H9 (cell line): ENCODE data around the gene SHISA9. TPM values are rescaled to one million over a fixed set of nuclear protein-coding genes. Genes with fewer than 3 reads are reported as not detected.

Experiments
- DNase-seq: peaks from one replicate; pipeline ENCODE4 v3.0.0-alpha.2; 2017
- H2AFZ ChIP-seq: one replicate; pipeline ENCODE4 v1.6.1; 2013; ENCODE audit warnings: mild to moderate bottlenecking, low read length, control low read depth, moderate library complexity
- H2AK5ac ChIP-seq: 2 replicates; pipeline ENCODE4 v1.6.1; 2013; ENCODE audit warnings: low read length, control low read depth, mixed read lengths; ENCODE audit not compliant: insufficient read length
- H2BK120ac ChIP-seq: one replicate; pipeline ENCODE4 v1.6.1; 2013; ENCODE audit warnings: low read depth, mild to moderate bottlenecking, low read length, control low read depth, inconsistent platforms; ENCODE audit not compliant: poor library complexity, severe bottlenecking
- H2BK12ac ChIP-seq: 2 replicates; pipeline ENCODE4 v1.6.1; 2013; ENCODE audit warnings: low read length, control low read depth, mixed read lengths, low read depth; ENCODE audit not compliant: insufficient read length
- H2BK15ac ChIP-seq: 2 replicates; pipeline ENCODE4 v1.6.1; 2013; ENCODE audit warnings: low read depth, low read length, control low read depth
- H2BK20ac ChIP-seq: one replicate; pipeline ENCODE4 v1.6.1; 2013; ENCODE audit warnings: low read depth, mild to moderate bottlenecking, low read length, control low read depth, inconsistent platforms; ENCODE audit not compliant: poor library complexity, severe bottlenecking
- H2BK5ac ChIP-seq: 2 replicates; pipeline ENCODE4 v1.6.1; 2013; ENCODE audit warnings: low read length, control low read depth, mixed read lengths; ENCODE audit not compliant: insufficient read length
- H3K14ac ChIP-seq: 2 replicates; pipeline ENCODE4 v1.6.1; 2013; ENCODE audit warnings: low read length, control low read depth; ENCODE audit not compliant: insufficient read depth
- H3K18ac ChIP-seq: 2 replicates; pipeline ENCODE4 v1.6.1; 2013; ENCODE audit warnings: low read depth, mild to moderate bottlenecking, mixed read lengths, low read length, control low read depth; ENCODE audit not compliant: insufficient read length
- H3K23ac ChIP-seq: 2 replicates; pipeline ENCODE4 v1.6.1; 2013; ENCODE audit warnings: low read length, control low read depth, mixed read lengths, low read depth; ENCODE audit not compliant: insufficient read length
- H3K23me2 ChIP-seq: 2 replicates; pipeline ENCODE4 v1.6.1; 2013; ENCODE audit warnings: low read depth, mild to moderate bottlenecking, mixed read lengths, low read length, control low read depth; ENCODE audit not compliant: insufficient read length, poor library complexity, severe bottlenecking
- H3K27ac ChIP-seq: 2 replicates; pipeline ENCODE4 v1.5.1; 2013; ENCODE audit warnings: low read length, control low read depth, mixed read lengths, low read depth; ENCODE audit not compliant: insufficient read length
- H3K27me3 ChIP-seq: 2 replicates; pipeline ENCODE4 v1.6.1; 2013; ENCODE audit warnings: low read length, control low read depth, inconsistent platforms; ENCODE audit not compliant: insufficient read depth
- H3K4ac ChIP-seq: 2 replicates; pipeline ENCODE4 v1.6.1; 2013; ENCODE audit warnings: low read depth, mild to moderate bottlenecking, control low read depth, inconsistent platforms, low read length, moderate library complexity
- H3K4me1 ChIP-seq: 2 replicates; pipeline ENCODE4 v1.6.1; 2013; ENCODE audit warnings: low read length, control low read depth, inconsistent platforms; ENCODE audit not compliant: insufficient read depth
- H3K4me2 ChIP-seq: 2 replicates; pipeline ENCODE4 v1.6.1; 2013; ENCODE audit warnings: low read length, control low read depth, mixed read lengths; ENCODE audit not compliant: insufficient read length, insufficient read depth
- H3K56ac ChIP-seq: 2 replicates; pipeline ENCODE4 v1.6.1; 2013; ENCODE audit warnings: low read depth, mild to moderate bottlenecking, mixed read lengths, low read length, control low read depth; ENCODE audit not compliant: insufficient read length
- H3K79me1 ChIP-seq: 2 replicates; pipeline ENCODE4 v1.6.1; 2013; ENCODE audit warnings: low read depth, mild to moderate bottlenecking, moderate library complexity, low read length, control low read depth, inconsistent platforms; ENCODE audit not compliant: insufficient read depth, poor library complexity, severe bottlenecking
- H3K79me2 ChIP-seq: 2 replicates; pipeline ENCODE4 v1.6.1; 2013; ENCODE audit warnings: low read length, control low read depth, inconsistent platforms; ENCODE audit not compliant: insufficient read depth
- H3K9ac ChIP-seq: 2 replicates; pipeline ENCODE4 v1.6.1; 2013; ENCODE audit warnings: low read length, control low read depth, mixed read lengths; ENCODE audit not compliant: insufficient read length; ENCODE audit errors: extremely low read depth
- H3K9me3 ChIP-seq: one replicate; pipeline ENCODE4 v1.6.1; 2013; ENCODE audit warnings: low read depth, low read length, inconsistent platforms; ENCODE audit not compliant: control insufficient read depth
- H3T11ph ChIP-seq: one replicate; pipeline ENCODE4 v1.6.1; 2013; ENCODE audit warnings: mild to moderate bottlenecking, low read length, control low read depth, inconsistent platforms
- H4K20me1 ChIP-seq: one replicate; pipeline ENCODE4 v1.6.1; 2013; ENCODE audit not compliant: control insufficient read depth, insufficient read length, insufficient read depth
- H4K5ac ChIP-seq: 2 replicates; pipeline ENCODE4 v1.6.1; 2013; ENCODE audit warnings: low read depth, mild to moderate bottlenecking, mixed read lengths, low read length, control low read depth; ENCODE audit not compliant: insufficient read length
- H4K8ac ChIP-seq: replicated peaks from 2 replicates; pipeline ENCODE4 v1.6.1; 2013; ENCODE audit warnings: low read length, control low read depth, mixed read lengths, low read depth; ENCODE audit not compliant: insufficient read length
- H4K91ac ChIP-seq: 2 replicates; pipeline ENCODE4 v1.6.1; 2013; ENCODE audit warnings: low read depth, mild to moderate bottlenecking, moderate library complexity, mixed read lengths, low read length, control low read depth; ENCODE audit not compliant: insufficient read length
- H3K27ac Mint-ChIP-seq, 3 experiments: 2 replicates in 2 of 3; 3 replicates in 1 of 3; pipeline ENCODE4 v1.8.0; 2020 to 2021; ENCODE audit warnings: mixed read lengths in 3 of 3, mild to moderate bottlenecking in 1 of 3, moderate library complexity in 1 of 3
- H3K27me3 Mint-ChIP-seq: 2 replicates; pipeline ENCODE4 v1.8.0; 2021; ENCODE audit warnings: low read depth, mild to moderate bottlenecking, moderate library complexity, mixed read lengths
- H3K36me3 Mint-ChIP-seq, 3 experiments: 2 replicates in 2 of 3; 3 replicates in 1 of 3; pipeline ENCODE4 v1.8.0; 2020 to 2021; ENCODE audit warnings: low read depth in 3 of 3, mixed read lengths in 3 of 3; ENCODE audit not compliant: insufficient read depth in 1 of 3
- H3K4me1 Mint-ChIP-seq, 2 experiments: 2 replicates each; pipeline ENCODE4 v1.8.0; 2020; ENCODE audit warnings: mixed read lengths in 2 of 2
- H3K4me3 Mint-ChIP-seq, 2 experiments: 2 replicates in 1 of 2; 3 replicates in 1 of 2; pipeline ENCODE4 v1.8.0; 2020 to 2021; ENCODE audit warnings: mild to moderate bottlenecking in 2 of 2, mixed read lengths in 2 of 2, moderate library complexity in 1 of 2
- H3K9me3 Mint-ChIP-seq, 2 experiments: 2 replicates in 1 of 2; 3 replicates in 1 of 2; pipeline ENCODE4 v1.8.0; 2020; ENCODE audit warnings: mild to moderate bottlenecking in 2 of 2, mixed read lengths in 2 of 2, moderate library complexity in 1 of 2
- CTCF ChIP-seq: fragments of 200-600 bp; sonication (generic); conservative IDR thresholded peaks from 3 replicates; pipeline ENCODE4 v1.8.0; 2021; ENCODE audit warnings: antibody characterized with exemption, mild to moderate bottlenecking
- WGBS: extraction: QIAGEN DNeasy Blood & Tissue Kit; methylation state at CpG from one replicate; pipeline ENCODE4 v1.1.7; 2013; ENCODE audit warnings: missing lambda C conversion rate, low lambda C conversion rate, mixed read lengths; ENCODE audit not compliant: insufficient read length; ENCODE audit errors: extremely low coverage; 5-methylcytosine and 5-hydroxymethylcytosine counted together
- total RNA-seq: library from RNA; stranded (reverse); gene quantifications from 2 replicates; pipeline ENCODE4 v1.2.1, GENCODE V29; 2021

Gene SHISA9
- total RNA-seq, 1 experiment from 2014 or later, result 7.0 TPM

- H3K4me3 Mint-ChIP-seq, result no peak overlapping the region
- H3K23me2 ChIP-seq, result no peaks in the 10 kb centered on the region
- whole genome bisulfite sequencing, result no CpG with 5 or more reads among the region's 5 CpGs
- no peak overlapping the region for H4K8ac ChIP-seq
- no peak overlapping the region for H2AFZ ChIP-seq
- peaks cover 3% of the 10 kb centered on the region for H3K27me3 Mint-ChIP-seq
- no peak overlapping the region for H4K5ac ChIP-seq
- no peaks in the 10 kb centered on the region for H3K79me2 ChIP-seq
- H3K27ac ChIP-seq, result no peak overlapping the region
- H4K20me1 ChIP-seq, result no peaks in the 10 kb centered on the region
- no peak overlapping the region for H3K9ac ChIP-seq
- H3K4me1 Mint-ChIP-seq, result peaks cover 0 to 11% of the 10 kb centered on the region in 2 experiments; a peak in 2 of 4 replicates
- H3K18ac ChIP-seq, result no peak overlapping the region
- H4K91ac ChIP-seq, result no peak overlapping the region
- H3K56ac ChIP-seq, result no peak overlapping the region
- no peak overlapping the region for H3K23ac ChIP-seq
- no peak overlapping the region for H3T11ph ChIP-seq
- H2BK20ac ChIP-seq, result no peak overlapping the region
- H2BK12ac ChIP-seq, result no peak overlapping the region
- no peak overlapping the region for H3K27ac Mint-ChIP-seq
- no peak overlapping the region for H2BK120ac ChIP-seq
- H3K36me3 Mint-ChIP-seq, result no peaks in the 10 kb centered on the region
- TF ChIP-seq CTCF, result no peak
- no peaks in the 10 kb centered on the region for H3K27me3 ChIP-seq
- no peaks in the 10 kb centered on the region for H3K79me1 ChIP-seq
- H3K4me1 ChIP-seq, result no peaks in the 10 kb centered on the region
- no peak for DNase-seq
- no peak overlapping the region for H3K4me2 ChIP-seq
- no peak overlapping the region for H2BK5ac ChIP-seq
- H3K14ac ChIP-seq, result no peak overlapping the region
- no peak overlapping the region for H2BK15ac ChIP-seq
- no peak overlapping the region for H3K4ac ChIP-seq
- no peaks in the 10 kb centered on the region for H3K9me3 Mint-ChIP-seq
- no peaks in the 10 kb centered on the region for H3K9me3 ChIP-seq
- no peak overlapping the region for H2AK5ac ChIP-seq
Measured at GRCh38 chr16:13032911-13033310, 131.5 kb downstream of the SHISA9 start.
